Erythroblast (primary cell): ENCODE measurements around the gene WWC1.

Experiments
- GATA1 ChIP-seq: IDR thresholded peaks from 2 replicates; pipeline ENCODE4 v1.6.1; 2011; ENCODE audit warnings: low read depth, mild to moderate bottlenecking, control low read depth, low read length, moderate library complexity
- POLR2A ChIP-seq: IDR thresholded peaks from 2 replicates; pipeline ENCODE4 v1.6.1; 2011; ENCODE audit warnings: mild to moderate bottlenecking, low read length

DNA sequence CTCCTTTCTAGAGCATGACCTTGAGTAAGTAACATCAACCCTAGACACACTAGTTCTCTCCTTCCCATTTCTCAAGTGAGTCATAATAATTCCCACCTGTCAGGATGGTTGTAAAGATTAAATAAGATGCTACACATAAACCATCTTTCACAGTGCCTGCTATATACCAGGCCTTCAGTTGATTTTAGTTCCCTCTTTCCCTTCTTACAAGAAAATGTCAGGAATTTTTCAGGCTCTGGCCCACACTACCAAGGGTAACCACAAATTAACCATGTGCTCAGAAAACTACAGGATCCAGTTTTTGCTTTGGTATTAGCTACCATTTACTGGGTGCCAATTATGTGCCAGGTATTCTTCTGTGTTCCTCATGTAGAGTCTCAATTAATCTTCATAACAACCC, 152.1 kb downstream of the WWC1 start:
- no peak for TF ChIP-seq POLR2A
- TF ChIP-seq GATA1, result no peak
